Activated T-helper 1 cell treated with anti-CD3 and anti-CD28 coated beads, Interleukin-12 subunit alpha, Interleukin-12 subunit beta, Interleukin-2, Interleukin-4 antibody, amounts not matched to agents 30 ng/mL and 10 ng/mL and 1 ng/mL, durations not matched to agents 14 hours and 24 hours and 36 hours (primary cell): Measurements from ENCODE around the gene SCN4B. TPM values are rescaled to one million over a fixed set of nuclear protein-coding genes. Genes with fewer than 3 reads are reported as not detected.
A peak's percentile ranks its signal among the peaks of the same experiment; 100 is the strongest.
"Not testable (repeated sequence)": the region's sequence is repeated elsewhere in the genome, so short reads cannot be mapped to it uniquely, and the experiment has no call there.

ENCODE experiments used
- DNase-seq: peaks from one replicate; pipeline ENCODE4 v3.0.0; 2021; ENCODE audit warnings: low spot score
- H3K27ac Mint-ChIP-seq: one replicate; pipeline ENCODE4 v1.8.0; 2021; ENCODE audit warnings: mild to moderate bottlenecking, mixed read lengths
- H3K27me3 Mint-ChIP-seq: one replicate; pipeline ENCODE4 v1.8.0; 2022; ENCODE audit warnings: mild to moderate bottlenecking, moderate library complexity, mixed read lengths; ENCODE audit not compliant: insufficient read depth
- H3K36me3 Mint-ChIP-seq: one replicate; pipeline ENCODE4 v1.8.0; 2021; ENCODE audit warnings: low read depth, mixed read lengths
- H3K4me1 Mint-ChIP-seq: one replicate; pipeline ENCODE4 v1.8.0; 2021; ENCODE audit warnings: low read depth, mixed read lengths
- H3K4me3 Mint-ChIP-seq: one replicate; pipeline ENCODE4 v1.8.0; 2021; ENCODE audit warnings: mild to moderate bottlenecking, moderate library complexity, mixed read lengths
- H3K9me3 Mint-ChIP-seq: one replicate; pipeline ENCODE4 v1.8.0; 2021; ENCODE audit warnings: mixed read lengths
- intact Hi-C: fragments of 100-400 bp; cut with micrococcal nuclease; formaldehyde crosslinking; loops from one replicate; pipeline ENCODE4 v1.15.1; 2024
- total RNA-seq: library from RNA; stranded (reverse); gene quantifications from 2 replicates; pipeline ENCODE4 v1.2.3, GENCODE V29; 2022

SCN4B gene, protein sequence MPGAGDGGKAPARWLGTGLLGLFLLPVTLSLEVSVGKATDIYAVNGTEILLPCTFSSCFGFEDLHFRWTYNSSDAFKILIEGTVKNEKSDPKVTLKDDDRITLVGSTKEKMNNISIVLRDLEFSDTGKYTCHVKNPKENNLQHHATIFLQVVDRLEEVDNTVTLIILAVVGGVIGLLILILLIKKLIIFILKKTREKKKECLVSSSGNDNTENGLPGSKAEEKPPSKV
- 0.08 TPM in 1 of 2 replicates, not detected in the other for total RNA-seq

DNA sequence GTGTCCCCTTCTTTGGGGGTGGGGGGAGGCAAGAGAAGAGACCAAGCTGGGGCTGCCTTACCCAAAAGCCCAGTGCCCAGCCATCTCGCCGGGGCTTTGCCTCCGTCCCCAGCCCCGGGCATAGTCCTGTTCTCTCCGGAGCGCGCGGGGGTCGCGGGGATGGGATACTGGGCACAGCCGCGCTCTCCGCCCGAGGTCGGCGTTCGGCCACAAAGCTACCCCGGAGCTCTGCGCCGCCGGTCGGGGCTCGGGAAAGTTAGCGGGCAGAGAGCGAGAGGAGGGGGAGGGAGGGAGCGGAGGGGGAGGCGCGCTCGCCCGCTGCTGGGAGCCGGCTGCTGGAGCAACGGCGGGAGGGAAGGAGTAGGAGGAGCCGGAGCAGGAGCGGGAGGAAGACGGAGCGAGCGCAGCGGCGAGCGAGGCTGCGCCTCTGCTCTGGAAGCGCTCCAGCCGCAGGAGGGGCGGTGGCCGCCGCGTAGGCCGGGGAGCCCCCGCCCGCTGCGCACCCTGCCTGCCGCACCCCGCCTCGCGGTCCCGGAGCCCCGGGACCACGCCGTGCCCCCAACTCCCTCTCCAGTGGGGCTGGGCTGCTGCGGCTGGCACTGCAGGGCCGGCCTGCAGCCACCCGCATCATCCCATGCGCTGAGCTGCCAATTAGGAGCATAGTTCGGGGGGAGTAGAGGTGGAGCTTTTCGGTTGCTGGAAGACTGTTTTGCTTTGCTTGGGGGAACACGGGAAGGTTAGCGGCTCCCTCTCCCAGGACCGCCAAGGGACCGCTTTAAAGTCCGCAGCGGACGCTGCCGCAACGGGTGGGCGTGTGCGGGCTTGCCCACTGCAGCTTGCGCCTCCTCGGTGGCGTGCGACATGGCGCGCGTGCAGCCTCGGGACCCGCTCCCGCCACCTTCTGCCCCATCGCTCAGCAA lies at the start of gene SCN4B:
SCN4B (minus strand) TSS at position 272 of the 920 bp plus-strand sequence; CDS start at position 122, 150 bp downstream.
- Mint-ChIP-seq H3K27me3 (peaks cover 70% of the 10 kb centered on the region), H3K4me3 (peak within 1 kb of the TSS; percentile 59), H3K36me3 (no peaks in the 10 kb centered on the region), H3K9me3 (no peaks in the 10 kb centered on the region), H3K4me1 (peaks cover 9% of the 10 kb centered on the region), H3K27ac (no peak within 1 kb of the TSS)
- intact Hi-C loops = loop anchor here (1.0 kb wide), 1 partner anchor 8 kb away; no protein-coding TSS in a partner anchor
- no peak for DNase-seq

DNA sequence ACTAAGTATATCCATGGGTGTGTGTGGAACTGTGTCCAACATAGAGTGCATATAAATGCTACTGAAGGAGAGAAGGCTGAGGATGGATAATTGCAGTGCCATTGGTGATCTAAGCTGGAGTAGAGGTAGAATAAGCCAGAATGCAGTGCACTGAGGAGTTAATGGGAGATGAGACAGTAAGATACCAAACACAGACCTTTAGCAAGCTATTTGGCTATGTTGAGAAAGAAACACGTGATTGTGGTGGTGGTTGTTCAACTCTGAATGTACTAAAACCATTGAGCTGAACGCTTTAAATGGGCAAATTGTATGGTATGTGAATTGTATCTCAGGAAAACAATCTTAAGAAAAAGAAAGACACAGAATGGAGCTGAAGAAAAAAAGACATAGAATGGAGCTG lies 49.3 kb upstream of the SCN4B start:
- no peak overlapping the region for H3K27ac Mint-ChIP-seq
- H3K4me3 Mint-ChIP-seq = no peak overlapping the region
- peaks cover 31% of the 10 kb centered on the region for H3K4me1 Mint-ChIP-seq
- intact Hi-C loops = loop anchor here (1.0 to 5.0 kb wide), 15 partner anchors 7 to 370 kb away; partner anchors contain the start of genes ARCN1, ATP5MG, CD3G and IL10RA
- H3K9me3 Mint-ChIP-seq = peaks cover 9% of the 10 kb centered on the region
- no peak for DNase-seq
- H3K36me3 Mint-ChIP-seq = peaks cover 45% of the 10 kb centered on the region
- H3K27me3 Mint-ChIP-seq = no peaks in the 10 kb centered on the region

DNA sequence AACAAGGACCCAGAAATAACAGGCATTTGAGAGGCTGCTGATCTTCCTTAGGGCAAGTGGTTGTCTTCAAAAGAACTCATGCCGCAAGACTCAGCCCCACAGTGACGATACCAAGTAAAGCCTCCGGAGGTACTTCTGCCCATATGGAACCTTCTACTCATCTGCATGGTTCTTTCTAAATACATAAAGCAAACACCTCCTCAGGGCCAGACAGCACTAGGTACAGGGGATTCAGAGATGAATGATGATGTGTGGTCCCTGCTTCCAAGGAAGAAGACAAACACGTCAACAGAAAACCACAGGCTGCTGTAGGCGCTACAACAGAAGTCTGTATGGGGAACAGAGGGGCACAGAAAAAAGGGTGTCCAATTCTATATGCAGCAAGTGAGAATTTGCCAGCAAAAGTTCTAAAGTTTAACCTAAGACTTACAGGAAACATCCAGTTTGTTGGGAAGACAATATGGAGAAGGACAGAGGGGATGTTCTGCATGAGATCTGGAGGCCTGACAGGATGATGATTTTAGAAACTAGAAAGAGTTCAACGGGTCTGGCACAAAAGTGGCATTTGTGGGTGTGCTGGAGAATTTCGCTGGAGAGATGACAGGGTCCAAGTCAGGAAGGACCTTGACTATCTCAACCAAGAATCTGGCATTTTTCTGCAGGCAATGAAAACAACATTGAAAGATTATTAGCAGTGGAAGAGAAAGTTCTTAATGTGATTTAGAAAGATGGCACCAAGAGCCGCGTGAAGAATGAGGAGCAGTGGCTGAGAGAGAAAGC lies 48.5 kb upstream of the SCN4B start:
- H3K36me3 Mint-ChIP-seq = peaks cover 43% of the 10 kb centered on the region

DNA sequence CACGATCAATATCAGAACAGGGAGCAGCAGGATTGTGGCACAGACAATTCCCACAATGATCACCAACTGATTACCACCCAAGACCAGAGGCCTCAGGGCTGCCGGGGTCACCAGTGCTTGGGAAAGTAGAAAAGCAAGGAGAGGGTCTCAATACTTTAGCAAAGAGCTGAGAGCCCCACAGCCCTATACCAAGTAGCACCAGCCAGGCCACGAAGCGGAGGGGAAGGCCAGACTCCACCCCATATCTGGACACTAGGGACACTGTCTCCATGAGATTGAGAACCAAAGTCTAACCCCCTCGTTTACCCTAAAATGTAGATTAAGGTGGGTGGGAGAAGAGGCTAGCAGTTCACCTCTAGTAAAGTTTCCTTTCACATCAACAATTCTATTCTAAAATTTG lies 47.9 kb upstream of the SCN4B start:
- no peak overlapping the region for H3K4me3 Mint-ChIP-seq
- H3K27me3 Mint-ChIP-seq = no peaks in the 10 kb centered on the region
- intact Hi-C loops = loop anchor here (2.0 to 5.0 kb wide), 7 partner anchors 144 to 372 kb away; partner anchors contain the start of genes ARCN1, ATP5MG, CD3G and IL10RA
- no peak for DNase-seq
- H3K9me3 Mint-ChIP-seq = no peaks in the 10 kb centered on the region
- peaks cover 16% of the 10 kb centered on the region for H3K4me1 Mint-ChIP-seq
- peaks cover 37% of the 10 kb centered on the region for H3K36me3 Mint-ChIP-seq
- no peak overlapping the region for H3K27ac Mint-ChIP-seq

More for the DNA sequence above, 48.5 kb upstream of the SCN4B start:
- H3K4me3 Mint-ChIP-seq = no peak overlapping the region
- H3K9me3 Mint-ChIP-seq = peaks cover 6% of the 10 kb centered on the region
- H3K27ac Mint-ChIP-seq = no peak overlapping the region
- peak; percentile 42 for DNase-seq
- no peaks in the 10 kb centered on the region for H3K27me3 Mint-ChIP-seq
- peaks cover 22% of the 10 kb centered on the region for H3K4me1 Mint-ChIP-seq
- intact Hi-C loops = loop anchor here (1.0 to 5.0 kb wide), 14 partner anchors 8 to 371 kb away; partner anchors contain the start of genes ARCN1, ATP5MG, CD3G and IL10RA

DNA sequence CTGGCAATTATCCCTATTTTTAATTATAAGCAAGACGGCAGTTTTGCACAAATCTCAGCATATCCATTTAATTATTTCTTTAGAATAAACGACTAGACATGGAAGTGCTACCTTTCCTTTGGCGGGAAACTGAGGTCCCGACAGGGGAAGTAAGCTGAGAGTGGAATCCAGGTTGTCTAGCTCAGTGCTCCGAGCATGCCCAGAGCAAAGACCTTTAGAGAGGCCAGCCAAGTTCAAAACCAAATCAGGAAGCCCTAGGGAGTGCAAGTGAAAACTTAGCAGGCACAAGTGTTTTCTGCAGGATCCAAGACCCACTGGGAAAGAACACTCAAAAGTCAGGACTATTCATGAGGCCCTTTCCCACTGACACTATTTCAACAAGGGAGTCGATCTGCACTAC lies 46.5 kb upstream of the SCN4B start:
- H3K36me3 Mint-ChIP-seq = peaks cover 38% of the 10 kb centered on the region
- no peaks in the 10 kb centered on the region for H3K27me3 Mint-ChIP-seq
- H3K4me1 Mint-ChIP-seq = peaks cover 13% of the 10 kb centered on the region
- H3K4me3 Mint-ChIP-seq = peak overlapping the region; percentile 21
- intact Hi-C loops = no loop called here
- peak overlapping the region; percentile 81 for H3K27ac Mint-ChIP-seq
- no peak for DNase-seq
- H3K9me3 Mint-ChIP-seq = no peaks in the 10 kb centered on the region

DNA sequence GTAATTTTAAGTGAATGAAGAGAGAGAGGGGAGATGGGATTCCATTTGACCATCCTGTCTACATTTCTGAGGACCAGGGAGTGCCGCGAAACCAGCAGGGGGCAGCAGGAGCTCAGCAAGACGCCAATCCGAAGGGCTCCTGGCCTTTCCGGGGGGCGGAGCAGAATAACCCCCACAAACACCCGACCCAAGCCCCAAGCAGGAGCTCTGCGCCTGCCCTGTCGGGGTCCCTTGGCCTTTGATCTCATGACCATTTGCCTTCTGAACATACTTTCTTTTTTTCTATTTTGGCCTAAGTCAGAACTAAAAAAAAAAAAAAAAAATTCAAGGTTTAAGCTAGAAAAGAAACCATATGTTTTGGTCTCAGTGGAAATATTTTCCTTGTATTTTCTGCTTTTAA lies 45.7 kb upstream of the SCN4B start:
- Mint-ChIP-seq H3K27me3 (no peaks in the 10 kb centered on the region), H3K4me3 (peak overlapping the region; percentile 21), H3K27ac (peak overlapping the region; percentile 81), H3K9me3 (no peaks in the 10 kb centered on the region), H3K36me3 (peaks cover 45% of the 10 kb centered on the region), H3K4me1 (peaks cover 13% of the 10 kb centered on the region)
- intact Hi-C loops = loop anchor here (1.0 kb wide), 4 partner anchors 53 to 290 kb away; no protein-coding TSS in a partner anchor
- peak; percentile 67 for DNase-seq

DNA sequence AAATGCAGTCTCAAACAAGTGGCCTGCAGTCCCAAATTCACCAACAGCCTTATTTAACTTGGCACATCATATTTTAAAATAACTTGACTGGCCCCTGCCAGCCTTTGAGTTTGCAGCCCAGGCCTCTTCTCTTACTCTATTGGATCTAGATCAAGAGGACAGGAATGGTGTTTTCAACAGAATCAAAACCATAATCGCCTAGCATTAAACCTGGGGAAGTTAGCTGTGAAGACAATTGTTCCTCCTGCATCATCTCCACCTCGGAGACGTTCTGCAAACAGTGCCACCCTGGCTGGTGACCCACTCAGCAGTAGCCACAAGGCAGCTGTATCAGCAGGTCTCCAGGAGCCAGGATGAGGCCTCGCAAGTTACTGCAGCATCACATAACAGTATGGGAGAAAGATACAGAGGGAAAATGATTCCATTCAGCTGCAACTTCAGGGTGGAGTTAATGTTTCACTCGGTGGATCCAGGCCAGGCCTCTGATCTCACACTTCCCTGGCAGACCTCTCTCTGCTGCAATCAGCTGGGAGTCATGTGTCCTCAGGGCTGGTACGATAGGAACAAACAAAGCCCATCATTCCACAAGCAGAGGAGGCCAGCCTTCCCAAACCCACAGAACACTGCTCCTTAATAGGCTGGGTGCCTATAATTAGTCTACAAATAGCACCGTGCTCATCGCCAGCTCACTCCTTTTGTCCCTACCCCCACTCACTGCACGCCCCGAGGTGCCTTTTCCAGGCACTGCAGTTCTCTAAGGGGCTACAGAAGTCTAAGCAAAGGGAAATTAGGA lies 42.4 kb upstream of the SCN4B start:
- Mint-ChIP-seq H3K27ac (no peak overlapping the region), H3K4me1 (peaks cover 13% of the 10 kb centered on the region), H3K9me3 (peaks cover 10% of the 10 kb centered on the region), H3K27me3 (peaks cover under 1% of the 10 kb centered on the region), H3K4me3 (no peak overlapping the region), H3K36me3 (peaks cover 66% of the 10 kb centered on the region)
- DNase-seq = no peak
- intact Hi-C loops = no loop called here

DNA sequence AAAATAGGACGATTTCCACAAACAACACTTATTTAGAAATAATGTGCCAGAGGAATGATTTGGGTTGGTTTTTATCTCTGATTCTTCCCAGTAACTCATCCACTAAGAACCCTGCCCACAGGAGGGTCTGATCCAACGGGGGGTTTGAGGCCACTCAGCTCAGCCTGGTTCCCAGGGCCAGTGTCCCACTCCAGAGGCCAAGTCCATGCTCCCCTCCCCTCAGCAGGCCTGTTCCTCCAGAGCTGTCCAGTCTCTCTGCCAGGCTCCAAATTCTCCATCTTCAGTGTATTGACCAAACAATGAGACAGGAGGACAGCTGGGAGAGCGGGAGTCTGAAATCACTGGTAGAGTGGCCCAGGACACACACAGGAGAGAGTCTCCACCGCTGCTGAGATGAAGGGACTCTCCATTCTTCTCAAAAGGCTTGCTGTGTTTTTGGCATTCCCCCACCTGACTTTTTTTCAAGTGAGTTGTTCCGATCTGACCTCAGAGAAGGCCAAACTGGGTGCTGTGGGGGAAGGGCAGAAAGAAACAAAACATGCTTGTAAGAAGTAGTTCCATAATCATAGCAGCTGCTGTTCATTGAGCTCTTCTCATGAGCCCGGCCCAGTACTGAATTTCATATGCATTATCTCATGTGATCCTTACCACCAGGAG lies 41.4 kb upstream of the SCN4B start:
- peaks cover 59% of the 10 kb centered on the region for H3K36me3 Mint-ChIP-seq

DNA sequence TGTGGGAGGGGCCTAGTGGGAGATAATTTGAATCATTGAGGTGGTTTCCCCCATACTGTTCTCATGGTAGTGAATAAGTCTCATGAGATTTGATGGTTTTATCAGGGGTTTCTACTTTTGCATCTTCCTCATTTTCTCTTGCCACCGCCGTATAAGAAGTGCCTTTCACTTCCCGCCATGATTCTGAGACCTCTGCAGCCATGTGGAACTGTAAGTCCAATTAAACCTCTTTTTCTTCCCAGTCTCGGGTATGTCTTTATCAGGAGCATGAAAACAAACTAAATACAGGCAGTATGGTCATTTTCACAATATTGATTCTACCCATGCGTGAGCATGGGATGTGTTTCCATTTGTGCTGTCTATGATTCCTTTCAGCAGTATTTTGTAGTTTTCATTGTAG lies 40.2 kb upstream of the SCN4B start:
- H3K4me1 Mint-ChIP-seq, DNase-seq, H3K9me3 Mint-ChIP-seq, H3K4me3 Mint-ChIP-seq, intact Hi-C loops, H3K27ac Mint-ChIP-seq: not testable (repeated sequence)
- Mint-ChIP-seq H3K27me3 (peaks cover 12% of the 10 kb centered on the region), H3K36me3 (peaks cover 48% of the 10 kb centered on the region)

More for the DNA sequence above, 41.4 kb upstream of the SCN4B start:
- DNase-seq = no peak
- Mint-ChIP-seq H3K9me3 (peaks cover 10% of the 10 kb centered on the region), H3K4me3 (no peak overlapping the region), H3K27me3 (peaks cover 8% of the 10 kb centered on the region), H3K4me1 (peaks cover 11% of the 10 kb centered on the region), H3K27ac (no peak overlapping the region)
- intact Hi-C loops = no loop called here

DNA sequence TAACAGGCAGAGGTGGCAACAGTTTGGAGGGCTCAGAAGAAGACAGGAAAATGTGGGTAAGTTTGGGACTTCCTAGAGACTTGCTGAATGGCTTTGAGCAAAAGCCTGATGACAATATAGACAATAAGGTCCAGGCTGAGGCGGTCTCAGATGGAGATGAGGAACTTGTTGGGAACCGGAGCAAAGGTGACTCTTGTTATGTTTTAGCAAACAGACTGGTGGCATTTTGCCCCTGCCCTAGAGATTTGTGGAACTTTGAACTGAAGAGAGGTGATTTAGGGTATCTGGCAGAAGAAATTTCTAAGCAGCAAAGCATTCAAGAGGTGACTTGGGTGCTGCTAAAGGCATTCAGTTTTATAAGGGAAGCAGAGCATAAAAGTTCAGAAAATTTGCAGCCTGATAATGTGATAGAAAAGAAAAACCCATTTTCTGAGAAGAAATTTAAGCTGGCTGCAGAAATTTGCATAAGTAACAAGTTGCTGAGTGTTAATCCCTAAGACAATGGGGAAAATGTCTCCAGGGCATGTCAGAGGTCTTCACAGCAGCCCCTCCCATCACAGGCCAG lies 38.4 kb upstream of the SCN4B start:
- intact Hi-C loops = not testable (repeated sequence)

DNA sequence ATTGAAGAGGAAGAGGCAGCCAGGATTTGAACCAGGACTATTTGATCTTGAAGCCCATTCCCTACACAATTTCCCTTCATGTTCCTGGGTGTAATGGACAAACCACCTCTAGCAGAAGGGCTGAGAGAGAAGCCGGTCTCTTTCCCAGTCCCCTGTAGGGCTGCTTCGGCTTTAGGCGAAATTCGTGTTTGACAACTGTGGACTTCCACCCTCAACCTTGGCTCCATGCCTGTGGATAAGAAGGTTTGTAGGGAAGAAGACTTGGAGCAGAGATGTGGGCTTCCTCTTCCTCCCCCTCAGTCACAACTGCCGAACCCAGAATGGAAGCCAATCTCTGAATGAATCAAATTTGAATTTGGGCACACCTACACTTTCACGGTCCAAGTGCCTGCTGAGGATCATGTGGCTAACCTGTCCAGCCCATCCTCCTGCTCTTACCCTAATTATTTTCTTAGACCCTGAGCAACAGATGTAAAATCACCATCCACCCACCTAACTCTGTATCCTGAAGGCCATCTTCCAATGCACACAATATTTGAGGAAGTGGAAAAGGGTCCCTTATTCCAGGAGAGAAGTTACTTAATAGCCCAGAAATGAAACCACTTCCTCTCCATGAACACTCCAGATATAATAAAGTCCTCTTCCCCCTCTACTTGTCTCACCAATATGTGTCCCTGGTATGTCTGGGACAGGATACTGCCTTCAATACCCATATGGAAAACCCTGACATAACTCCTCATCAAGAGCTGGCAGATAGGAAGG lies 33.9 kb upstream of the SCN4B start:
- Mint-ChIP-seq H3K36me3 (peaks cover 6% of the 10 kb centered on the region), H3K27ac (no peak overlapping the region), H3K4me1 (peaks cover 5% of the 10 kb centered on the region), H3K27me3 (peaks cover 28% of the 10 kb centered on the region), H3K4me3 (no peak overlapping the region), H3K9me3 (peaks cover 4% of the 10 kb centered on the region)
- no peak for DNase-seq
- intact Hi-C loops = no loop called here

More for the DNA sequence above, 38.4 kb upstream of the SCN4B start:
- H3K9me3 Mint-ChIP-seq, DNase-seq, H3K4me1 Mint-ChIP-seq, H3K4me3 Mint-ChIP-seq: not testable (repeated sequence)
- Mint-ChIP-seq H3K27me3 (peaks cover 18% of the 10 kb centered on the region), H3K36me3 (peaks cover 34% of the 10 kb centered on the region), H3K27ac (peak overlapping the region; percentile 44)
